ENCODE data around the gene FBXL2.

FBXL2 gene, protein sequence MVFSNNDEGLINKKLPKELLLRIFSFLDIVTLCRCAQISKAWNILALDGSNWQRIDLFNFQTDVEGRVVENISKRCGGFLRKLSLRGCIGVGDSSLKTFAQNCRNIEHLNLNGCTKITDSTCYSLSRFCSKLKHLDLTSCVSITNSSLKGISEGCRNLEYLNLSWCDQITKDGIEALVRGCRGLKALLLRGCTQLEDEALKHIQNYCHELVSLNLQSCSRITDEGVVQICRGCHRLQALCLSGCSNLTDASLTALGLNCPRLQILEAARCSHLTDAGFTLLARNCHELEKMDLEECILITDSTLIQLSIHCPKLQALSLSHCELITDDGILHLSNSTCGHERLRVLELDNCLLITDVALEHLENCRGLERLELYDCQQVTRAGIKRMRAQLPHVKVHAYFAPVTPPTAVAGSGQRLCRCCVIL

DNA sequence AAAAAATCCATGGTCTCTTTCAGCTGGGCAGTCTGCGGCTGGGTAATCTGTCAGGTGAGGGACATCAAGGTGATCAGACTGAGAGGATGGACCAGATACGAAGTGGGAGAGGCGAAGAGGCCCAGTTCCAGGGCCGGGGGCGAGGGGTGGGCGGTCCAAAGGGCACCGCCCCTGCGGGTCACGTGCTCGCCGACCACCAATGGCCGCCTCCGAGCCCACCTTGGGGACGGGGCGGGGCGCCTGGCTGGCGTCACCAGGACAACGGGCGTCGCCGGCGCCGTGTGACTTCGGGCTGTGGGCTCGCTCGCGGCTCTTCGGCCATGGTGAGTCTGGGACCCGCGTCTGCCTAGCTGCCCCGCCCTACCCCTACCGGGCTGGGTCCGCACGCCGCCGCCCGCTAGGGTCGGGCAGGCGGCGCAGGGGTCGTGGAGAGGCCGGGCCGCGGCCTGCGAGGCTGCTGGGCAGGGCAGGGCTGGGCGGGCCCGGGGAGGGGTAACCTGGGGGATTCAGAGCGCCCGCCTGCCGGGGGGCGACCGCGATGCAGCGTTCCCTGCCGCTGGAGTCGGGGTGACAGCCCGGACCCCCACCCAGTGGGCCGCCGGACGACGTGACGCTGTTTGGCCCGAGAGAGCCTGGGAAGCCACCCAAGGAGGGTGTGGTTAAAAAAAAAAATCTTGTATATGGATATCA is at the start of gene FBXL2:
Gene FBXL2 (plus strand): TSS at position 250 of the 690 bp plus-strand sequence. CDS start 71 bp downstream, at position 321.
- Histone ChIP-seq H3K4me3 (ENCODE audit: low read depth in 1 of 2, low read length in 2 of 2) (peak within 1 kb of the TSS; percentile 63 to 68), H3K27ac (ENCODE audit: low read depth, low read length) (no peak within 1 kb of the TSS), H3K4me1 (ENCODE audit: control insufficient read depth in 1 of 2, insufficient read depth in 2 of 2, low read length in 2 of 2) (no peaks in the 10 kb centered on the region), H3K9me3 (ENCODE audit: control insufficient read depth in 1 of 2, low read length in 2 of 2) (no peaks in the 10 kb centered on the region), H3K36me3 (ENCODE audit: control insufficient read depth in 1 of 2, insufficient read depth in 2 of 2, low read length in 2 of 2) (no peaks in the 10 kb centered on the region), H3K27me3 (ENCODE audit: control insufficient read depth in 1 of 2, insufficient read depth in 2 of 2, low read length in 2 of 2) (peaks cover 0 to 3% of the 10 kb centered on the region in 2 donors), H3K9ac (ENCODE audit: low read depth in 1 of 2, low read length in 2 of 2) (peak within 1 kb of the TSS in 1 of 2 donors; percentile 58)

DNA sequence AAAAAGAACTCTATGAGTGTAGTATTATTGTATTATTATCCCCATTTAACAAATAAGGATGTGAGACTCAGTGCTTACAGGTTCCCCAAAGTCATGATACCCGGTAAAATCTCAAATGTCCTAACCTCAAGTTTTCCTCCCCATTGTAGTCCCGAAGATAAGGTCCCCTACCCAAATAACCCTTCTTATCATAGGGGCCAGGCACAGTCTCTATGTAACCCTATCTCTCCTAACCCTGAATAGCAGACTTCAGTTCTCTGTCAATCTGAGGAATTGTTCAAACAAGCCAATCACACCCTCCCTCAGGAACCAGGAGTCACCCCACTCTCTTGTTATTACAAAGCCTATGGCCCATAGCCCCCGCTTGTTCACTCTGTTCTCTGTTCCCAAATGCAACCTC is 48.2 kb upstream of the FBXL2 start:
- Histone ChIP-seq H3K9me3 (ENCODE audit: control insufficient read depth in 1 of 2, low read length in 2 of 2) (no peaks in the 10 kb centered on the region), H3K4me3 (ENCODE audit: low read depth in 1 of 2, low read length in 2 of 2) (no peak overlapping the region), H3K27me3 (ENCODE audit: control insufficient read depth in 1 of 2, insufficient read depth in 2 of 2, low read length in 2 of 2) (no peaks in the 10 kb centered on the region), H3K4me1 (ENCODE audit: control insufficient read depth in 1 of 2, insufficient read depth in 2 of 2, low read length in 2 of 2) (no peaks in the 10 kb centered on the region), H3K27ac (ENCODE audit: low read depth, low read length) (no peak overlapping the region), H3K36me3 (ENCODE audit: control insufficient read depth in 1 of 2, insufficient read depth in 2 of 2, low read length in 2 of 2) (no peaks in the 10 kb centered on the region), H3K9ac (ENCODE audit: low read depth in 1 of 2, low read length in 2 of 2) (no peak overlapping the region)

DNA sequence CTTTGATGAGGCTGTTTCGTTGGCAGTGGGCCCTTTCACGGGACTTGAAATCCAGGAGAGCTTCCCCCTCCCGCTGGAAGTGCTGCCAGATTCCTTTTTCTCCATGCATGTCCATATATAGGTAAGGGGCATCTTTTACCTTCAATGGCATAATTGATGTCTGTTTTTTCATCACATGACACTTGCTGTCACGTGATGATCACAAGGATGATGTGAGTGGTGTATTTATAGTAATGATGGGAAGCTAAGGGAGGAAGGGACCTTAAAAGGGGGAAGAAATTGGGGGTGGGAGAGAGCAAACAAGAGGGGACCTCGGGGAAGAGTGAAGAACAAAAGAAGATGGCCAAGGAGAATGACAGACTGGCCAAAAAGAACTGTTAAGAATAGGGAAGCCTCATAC is 47.3 kb upstream of the FBXL2 start:
- Histone ChIP-seq H3K27ac (ENCODE audit: low read depth, low read length) (no peak overlapping the region), H3K36me3 (ENCODE audit: control insufficient read depth in 1 of 2, insufficient read depth in 2 of 2, low read length in 2 of 2) (no peaks in the 10 kb centered on the region), H3K4me1 (ENCODE audit: control insufficient read depth in 1 of 2, insufficient read depth in 2 of 2, low read length in 2 of 2) (no peaks in the 10 kb centered on the region), H3K27me3 (ENCODE audit: control insufficient read depth in 1 of 2, insufficient read depth in 2 of 2, low read length in 2 of 2) (no peaks in the 10 kb centered on the region), H3K4me3 (ENCODE audit: low read depth in 1 of 2, low read length in 2 of 2) (no peak overlapping the region), H3K9me3 (ENCODE audit: control insufficient read depth in 1 of 2, low read length in 2 of 2) (no peaks in the 10 kb centered on the region), H3K9ac (ENCODE audit: low read depth in 1 of 2, low read length in 2 of 2) (no peak overlapping the region)

DNA sequence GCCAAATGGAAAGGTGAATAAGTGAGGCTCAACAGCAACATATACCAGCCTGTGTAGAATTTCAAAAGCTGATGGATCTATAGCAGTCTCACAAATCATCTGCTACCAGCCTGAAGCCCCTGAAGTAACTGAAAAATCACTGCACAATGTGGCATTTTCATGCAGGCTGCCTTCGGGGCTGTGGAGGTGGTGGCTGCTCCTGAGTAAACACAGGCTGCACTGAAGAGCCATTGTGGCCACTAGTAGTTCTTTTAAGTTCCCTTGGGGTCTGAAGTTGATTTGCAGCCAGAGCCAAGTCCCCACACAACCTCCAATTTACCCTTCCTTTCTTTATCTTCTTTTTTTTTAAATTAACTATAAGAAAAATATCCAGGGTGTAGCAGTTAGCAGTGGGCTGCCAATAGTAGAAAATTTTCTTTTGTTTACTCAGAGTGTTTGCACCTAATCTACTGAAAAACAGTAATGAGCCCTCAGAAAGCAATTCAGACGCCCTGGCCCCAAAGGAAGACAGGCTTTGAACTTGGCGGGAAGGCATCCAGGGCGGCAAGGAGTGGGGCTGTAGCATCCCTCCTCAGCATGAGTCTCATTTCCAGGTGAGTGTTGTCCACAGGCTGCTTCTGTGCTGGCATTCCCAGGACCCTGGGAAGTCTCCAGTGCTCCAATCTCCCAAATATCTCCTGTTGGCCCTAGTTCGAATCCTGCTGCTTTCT is 45.3 kb upstream of the FBXL2 start:
- no peaks in the 10 kb centered on the region for H3K27me3 ChIP-seq (ENCODE audit: control insufficient read depth in 1 of 2, insufficient read depth in 2 of 2, low read length in 2 of 2)
- H3K27ac ChIP-seq (ENCODE audit: low read depth, low read length), result no peak overlapping the region
- H3K36me3 ChIP-seq (ENCODE audit: control insufficient read depth in 1 of 2, insufficient read depth in 2 of 2, low read length in 2 of 2), result no peaks in the 10 kb centered on the region
- H3K9ac ChIP-seq (ENCODE audit: low read depth in 1 of 2, low read length in 2 of 2), result no peak overlapping the region
- no peak overlapping the region for H3K4me3 ChIP-seq (ENCODE audit: low read depth in 1 of 2, low read length in 2 of 2)
- H3K4me1 ChIP-seq (ENCODE audit: control insufficient read depth in 1 of 2, insufficient read depth in 2 of 2, low read length in 2 of 2), result no peaks in the 10 kb centered on the region
- no peaks in the 10 kb centered on the region for H3K9me3 ChIP-seq (ENCODE audit: control insufficient read depth in 1 of 2, low read length in 2 of 2)

DNA sequence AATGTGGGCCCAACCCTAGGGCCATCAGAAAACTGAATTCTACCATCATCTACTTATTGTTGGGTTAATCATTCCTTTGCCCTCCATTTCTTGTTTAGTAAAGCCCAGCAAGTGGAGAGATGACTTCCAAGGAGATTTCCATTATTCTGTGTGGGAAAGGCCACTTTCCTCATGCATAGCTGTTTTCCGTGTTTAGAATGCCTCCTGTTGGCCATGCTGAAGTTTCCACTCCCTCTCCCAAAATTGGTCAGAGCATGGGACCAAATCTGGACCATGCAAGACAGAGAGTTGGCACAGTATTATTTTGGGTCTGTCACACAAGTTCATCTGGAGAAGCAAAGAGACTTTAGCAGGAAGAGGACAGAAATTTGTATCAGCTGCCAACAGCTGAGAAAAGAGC is 43.4 kb upstream of the FBXL2 start:
- Histone ChIP-seq H3K27ac (ENCODE audit: low read depth, low read length) (no peak overlapping the region), H3K27me3 (ENCODE audit: control insufficient read depth in 1 of 2, insufficient read depth in 2 of 2, low read length in 2 of 2) (no peaks in the 10 kb centered on the region), H3K4me1 (ENCODE audit: control insufficient read depth in 1 of 2, insufficient read depth in 2 of 2, low read length in 2 of 2) (no peaks in the 10 kb centered on the region), H3K36me3 (ENCODE audit: control insufficient read depth in 1 of 2, insufficient read depth in 2 of 2, low read length in 2 of 2) (no peaks in the 10 kb centered on the region), H3K9ac (ENCODE audit: low read depth in 1 of 2, low read length in 2 of 2) (no peak overlapping the region), H3K4me3 (ENCODE audit: low read depth in 1 of 2, low read length in 2 of 2) (no peak overlapping the region), H3K9me3 (ENCODE audit: control insufficient read depth in 1 of 2, low read length in 2 of 2) (no peaks in the 10 kb centered on the region)

DNA sequence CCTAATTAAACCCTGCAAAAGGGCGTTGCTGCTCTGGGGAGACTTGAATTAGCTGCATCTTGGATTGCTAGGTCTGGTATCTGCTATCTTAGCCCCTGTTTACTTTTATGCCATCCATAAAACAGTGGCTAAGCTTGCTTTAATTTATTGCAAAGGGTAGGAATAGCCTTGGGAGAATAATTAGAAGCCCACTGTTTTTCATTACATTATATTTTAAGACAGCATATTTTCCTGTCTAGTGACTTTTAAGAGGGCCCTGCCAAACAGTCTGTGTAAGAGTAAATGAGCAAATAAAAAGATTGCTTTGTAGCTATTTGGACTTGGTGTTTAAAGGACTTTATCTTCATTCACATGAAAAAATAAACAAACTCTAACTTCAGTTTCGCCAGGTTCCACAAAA is 41.2 kb upstream of the FBXL2 start:
- no peak overlapping the region for H3K9ac ChIP-seq (ENCODE audit: low read depth in 1 of 2, low read length in 2 of 2)
- H3K9me3 ChIP-seq (ENCODE audit: control insufficient read depth in 1 of 2, low read length in 2 of 2), result no peaks in the 10 kb centered on the region
- no peaks in the 10 kb centered on the region for H3K4me1 ChIP-seq (ENCODE audit: control insufficient read depth in 1 of 2, insufficient read depth in 2 of 2, low read length in 2 of 2)
- H3K27ac ChIP-seq (ENCODE audit: low read depth, low read length), result no peak overlapping the region
- H3K36me3 ChIP-seq (ENCODE audit: control insufficient read depth in 1 of 2, insufficient read depth in 2 of 2, low read length in 2 of 2), result no peaks in the 10 kb centered on the region
- no peaks in the 10 kb centered on the region for H3K27me3 ChIP-seq (ENCODE audit: control insufficient read depth in 1 of 2, insufficient read depth in 2 of 2, low read length in 2 of 2)
- H3K4me3 ChIP-seq (ENCODE audit: low read depth in 1 of 2, low read length in 2 of 2), result no peak overlapping the region

DNA sequence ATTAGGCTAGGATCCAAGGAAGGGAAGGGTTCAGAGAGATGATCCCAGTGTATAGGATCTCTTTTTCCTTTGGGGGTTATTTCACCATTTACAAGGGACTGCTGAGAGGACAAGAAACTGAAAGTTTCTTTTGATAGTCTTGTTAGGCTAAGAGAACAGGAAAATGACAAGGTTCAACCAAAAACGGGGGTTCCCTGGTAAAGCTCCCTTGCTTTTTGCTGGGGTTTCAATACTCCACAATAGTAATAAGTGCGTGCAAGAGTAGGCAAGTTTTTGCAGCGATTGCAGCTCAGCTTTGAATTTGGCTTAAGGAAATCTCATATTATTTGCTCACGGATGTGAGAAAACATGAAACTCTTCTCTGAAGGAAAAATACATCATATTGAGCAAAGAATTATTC is 39.8 kb upstream of the FBXL2 start:
- Histone ChIP-seq H3K36me3 (ENCODE audit: control insufficient read depth in 1 of 2, insufficient read depth in 2 of 2, low read length in 2 of 2) (no peaks in the 10 kb centered on the region), H3K9ac (ENCODE audit: low read depth in 1 of 2, low read length in 2 of 2) (no peak overlapping the region), H3K9me3 (ENCODE audit: control insufficient read depth in 1 of 2, low read length in 2 of 2) (no peaks in the 10 kb centered on the region), H3K27ac (ENCODE audit: low read depth, low read length) (no peak overlapping the region), H3K27me3 (ENCODE audit: control insufficient read depth in 1 of 2, insufficient read depth in 2 of 2, low read length in 2 of 2) (no peaks in the 10 kb centered on the region), H3K4me1 (ENCODE audit: control insufficient read depth in 1 of 2, insufficient read depth in 2 of 2, low read length in 2 of 2) (no peaks in the 10 kb centered on the region), H3K4me3 (ENCODE audit: low read depth in 1 of 2, low read length in 2 of 2) (no peak overlapping the region)

DNA sequence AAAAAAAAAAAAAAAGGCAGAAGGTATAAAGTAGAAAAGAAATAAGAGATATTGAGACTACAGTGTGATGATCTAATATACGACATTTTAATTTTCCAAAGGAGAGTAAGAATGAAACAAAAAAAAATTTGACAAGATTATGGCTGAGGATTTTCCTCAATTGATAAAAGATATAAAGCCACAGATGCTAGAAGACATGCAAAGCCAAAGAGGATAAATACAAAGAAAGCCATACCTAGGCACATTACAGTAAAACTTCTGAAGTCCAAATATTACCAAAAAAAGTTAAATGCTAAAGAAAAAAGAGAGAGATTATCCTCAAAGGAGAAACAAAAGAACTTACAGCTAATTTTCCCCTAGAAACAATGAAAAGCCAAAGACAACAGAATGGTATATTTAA is 38.3 kb upstream of the FBXL2 start:
- no peak overlapping the region for H3K9ac ChIP-seq (ENCODE audit: low read depth in 1 of 2, low read length in 2 of 2)
- no peak overlapping the region for H3K4me3 ChIP-seq (ENCODE audit: low read depth in 1 of 2, low read length in 2 of 2)
- H3K27me3 ChIP-seq (ENCODE audit: control insufficient read depth in 1 of 2, insufficient read depth in 2 of 2, low read length in 2 of 2), result no peaks in the 10 kb centered on the region
- no peaks in the 10 kb centered on the region for H3K9me3 ChIP-seq (ENCODE audit: control insufficient read depth in 1 of 2, low read length in 2 of 2)
- H3K36me3 ChIP-seq (ENCODE audit: control insufficient read depth in 1 of 2, insufficient read depth in 2 of 2, low read length in 2 of 2), result no peaks in the 10 kb centered on the region
- no peaks in the 10 kb centered on the region for H3K4me1 ChIP-seq (ENCODE audit: control insufficient read depth in 1 of 2, insufficient read depth in 2 of 2, low read length in 2 of 2)
- H3K27ac ChIP-seq (ENCODE audit: low read depth, low read length), result no peak overlapping the region

DNA sequence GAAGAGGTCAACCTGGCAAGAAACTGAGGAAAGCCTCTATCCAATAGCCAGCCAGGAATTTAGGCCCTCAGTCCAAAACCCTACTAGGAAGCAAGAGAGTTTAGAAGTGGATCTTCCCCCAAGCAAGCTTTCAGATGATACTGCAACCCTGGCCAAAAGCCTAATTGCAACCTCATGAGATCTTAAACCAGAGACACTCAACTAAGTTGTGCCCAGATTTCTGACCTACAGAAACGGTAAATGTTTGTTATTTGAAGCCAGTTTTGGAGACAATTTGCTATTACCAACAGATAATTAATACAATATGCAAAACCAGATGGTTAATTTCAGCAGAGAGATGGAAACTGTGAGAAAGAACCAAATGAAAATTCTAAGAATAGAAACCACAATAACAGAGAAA is 37.0 kb upstream of the FBXL2 start:
- no peak overlapping the region for H3K4me3 ChIP-seq (ENCODE audit: low read depth in 1 of 2, low read length in 2 of 2)
- no peaks in the 10 kb centered on the region for H3K9me3 ChIP-seq (ENCODE audit: control insufficient read depth in 1 of 2, low read length in 2 of 2)
- no peaks in the 10 kb centered on the region for H3K36me3 ChIP-seq (ENCODE audit: control insufficient read depth in 1 of 2, insufficient read depth in 2 of 2, low read length in 2 of 2)
- H3K4me1 ChIP-seq (ENCODE audit: control insufficient read depth in 1 of 2, insufficient read depth in 2 of 2, low read length in 2 of 2), result no peaks in the 10 kb centered on the region
- H3K27me3 ChIP-seq (ENCODE audit: control insufficient read depth in 1 of 2, insufficient read depth in 2 of 2, low read length in 2 of 2), result no peaks in the 10 kb centered on the region
- H3K27ac ChIP-seq (ENCODE audit: low read depth, low read length), result no peak overlapping the region
- no peak overlapping the region for H3K9ac ChIP-seq (ENCODE audit: low read depth in 1 of 2, low read length in 2 of 2)

DNA sequence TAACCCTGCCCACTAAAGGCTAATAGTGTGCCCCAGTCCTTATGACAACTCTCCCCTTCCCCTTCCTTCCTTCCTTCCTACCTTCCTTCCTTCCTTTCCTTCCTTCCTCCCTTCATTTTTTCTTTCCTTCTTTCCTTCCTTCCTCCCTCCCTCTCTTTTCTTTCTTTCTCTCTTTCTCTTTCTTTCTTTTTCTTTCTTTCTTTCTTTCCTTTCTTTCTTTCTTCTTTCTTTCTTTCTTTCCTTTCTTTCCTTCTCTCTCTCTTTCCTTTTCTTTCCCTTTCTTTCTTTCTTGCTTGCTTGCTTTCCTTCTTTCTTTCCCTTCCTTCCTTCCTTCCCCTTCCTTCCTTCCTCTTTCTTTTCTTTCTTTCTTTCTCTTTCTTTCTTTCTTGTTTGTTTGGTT is 30.5 kb upstream of the FBXL2 start:
- H3K4me3 ChIP-seq (ENCODE audit: low read depth in 1 of 2, low read length in 2 of 2), result no peak overlapping the region
- no peaks in the 10 kb centered on the region for H3K36me3 ChIP-seq (ENCODE audit: control insufficient read depth in 1 of 2, insufficient read depth in 2 of 2, low read length in 2 of 2)
- H3K4me1 ChIP-seq (ENCODE audit: control insufficient read depth in 1 of 2, insufficient read depth in 2 of 2, low read length in 2 of 2), result no peaks in the 10 kb centered on the region
- H3K27ac ChIP-seq (ENCODE audit: low read depth, low read length), result no peak overlapping the region
- no peaks in the 10 kb centered on the region for H3K27me3 ChIP-seq (ENCODE audit: control insufficient read depth in 1 of 2, insufficient read depth in 2 of 2, low read length in 2 of 2)
- no peak overlapping the region for H3K9ac ChIP-seq (ENCODE audit: low read depth in 1 of 2, low read length in 2 of 2)
- H3K9me3 ChIP-seq (ENCODE audit: control insufficient read depth in 1 of 2, low read length in 2 of 2), result no peaks in the 10 kb centered on the region
